Measurements from ENCODE around the gene HLA-G.

- TF ChIP-seq CTCF (IDR thresholded peaks at IDR 0.05 in 2 of 3, conservative IDR thresholded peaks at IDR 0.05 in 1 of 3; ENCODE audit: insufficient read depth in 2 of 3, low read depth in 1 of 3, low read length in 3 of 3) = no peak
- no peak for TF ChIP-seq TAF1 (IDR thresholded peaks at IDR 0.05; ENCODE audit: control insufficient read depth, extremely low read depth, insufficient read depth, low read length, severe bottlenecking)
- no peak for TF ChIP-seq FOXO4 (CRISPR knock-in tag; IDR thresholded peaks at IDR 0.05)
- TF ChIP-seq PCBP2 (IDR thresholded peaks at IDR 0.05; ENCODE audit: low read depth, low read length, poor library complexity, severe bottlenecking) = no peak
- TF ChIP-seq YBX1 (IDR thresholded peaks at IDR 0.05) = no peak
- no peak for TF ChIP-seq HCFC1 (IDR thresholded peaks at IDR 0.05; ENCODE audit: low read depth, low read length)
- TF ChIP-seq ZNF146 (CRISPR knock-in tag; IDR thresholded peaks at IDR 0.05; ENCODE audit: unreplicated experiment) = no peak
- no peak for TF ChIP-seq STAG1 (CRISPR knock-in tag; IDR thresholded peaks at IDR 0.05; ENCODE audit: borderline replicate concordance)
- TF ChIP-seq U2AF2 (optimal IDR thresholded peaks at IDR 0.05; ENCODE audit: low read depth, low read length) = no peak
- no peak for TF ChIP-seq NFXL1 (CRISPR knock-in tag; IDR thresholded peaks at IDR 0.05)
- TF ChIP-seq THRAP3 (IDR thresholded peaks at IDR 0.05; ENCODE audit: borderline replicate concordance) = no peak
- peak; percentile 41; the same call in 1 of the 2 replicates for TF ChIP-seq CTBP1 (IDR thresholded peaks at IDR 0.05; ENCODE audit: borderline replicate concordance)
Observed at GRCh38 chr6:29850011-29850553, 22.5 kb downstream of the HLA-G start.
